Measurements from ENCODE around the gene CCNB1IP1.

GRCh38 chr14:20343862-20344220 lies 10.8 kb upstream of the CCNB1IP1 start:
- TF ChIP-seq EZH2 (IDR thresholded peaks at IDR 0.05; ENCODE audit: insufficient read depth, poor library complexity, severe bottlenecking) (no peak), EZH2phosphoT487 (IDR thresholded peaks at IDR 0.05; ENCODE audit: insufficient read depth, low read depth) (no peak)
